Gastrocnemius medialis (tissue), 4 donors: Measurements from ENCODE around the gene DVL1.

Experiments
- CTCF ChIP-seq, 5 experiments: fragments of 450-650 bp in 3 of 5; fragments of 200-600 bp in 2 of 5; sonication (generic) in 2 of 5; IDR thresholded peaks in 4 of 5; conservative IDR thresholded peaks in 1 of 5; 1 replicate in 4 of 5; 2 replicates in 1 of 5; pipeline ENCODE4 v1.5.1; 2016 to 2019; ENCODE audit warnings: antibody characterized with exemption in 5 of 5, mild to moderate bottlenecking in 3 of 5, moderate library complexity in 3 of 5
- POLR2A ChIP-seq, 2 donors: fragments of 450-650 bp; IDR thresholded peaks; one replicate each; pipeline ENCODE4 v1.6.1; 2017; ENCODE audit warnings: antibody characterized with exemption in 2 of 2, mild to moderate bottlenecking in 2 of 2, moderate library complexity in 2 of 2

- TF ChIP-seq CTCF (IDR thresholded peaks at IDR 0.05 in 4 of 5, conservative IDR thresholded peaks at IDR 0.05 in 1 of 5) (no peak), POLR2A (IDR thresholded peaks at IDR 0.05) (no peak)
These were observed 15.5 kb downstream of the DVL1 start for GRCh38 chr1:1333551-1334241.
